HEK293T (cell line): Measurements from ENCODE around the gene GAGE1.
"Not testable (repeated sequence)": the region's sequence is repeated elsewhere in the genome, so short reads cannot be mapped to it uniquely, and the experiment has no call there.

Source experiments
- CTBP1 ChIP-seq: fragments of 450-650 bp; IDR thresholded peaks from 2 replicates; pipeline ENCODE4 v1.6.1; 2016; ENCODE audit warnings: borderline replicate concordance
- ELF4 ChIP-seq: fragments of 450-650 bp; IDR thresholded peaks from 2 replicates; pipeline ENCODE4 v1.6.1; 2017; ENCODE audit warnings: antibody characterized with exemption
- FOXA1 ChIP-seq: fragments of 450-650 bp; IDR thresholded peaks from 2 replicates; pipeline ENCODE4 v1.6.1; 2016; ENCODE audit warnings: mild to moderate bottlenecking
- FOXM1 ChIP-seq: fragments of 450-650 bp; IDR thresholded peaks from 2 replicates; pipeline ENCODE4 v1.6.1; 2017; ENCODE audit warnings: mild to moderate bottlenecking, borderline replicate concordance
- L3MBTL2 ChIP-seq: fragments of 450-650 bp; conservative IDR thresholded peaks from 2 replicates; pipeline ENCODE4 v1.6.1; 2016; ENCODE audit warnings: mild to moderate bottlenecking
- NFRKB ChIP-seq: fragments of 450-650 bp; IDR thresholded peaks from 2 replicates; pipeline ENCODE4 v1.6.1; 2016; ENCODE audit warnings: mild to moderate bottlenecking, moderate library complexity
- SP1 ChIP-seq: fragments of 450-650 bp; IDR thresholded peaks from 2 replicates; pipeline ENCODE4 v1.6.1; 2017
- SUZ12 ChIP-seq: fragments of 450-650 bp; IDR thresholded peaks from 2 replicates; pipeline ENCODE4 v1.6.1; 2016; ENCODE audit warnings: mild to moderate bottlenecking
- TARDBP ChIP-seq: fragments of 450-650 bp; IDR thresholded peaks from 2 replicates; pipeline ENCODE4 v1.6.1; 2016

DNA sequence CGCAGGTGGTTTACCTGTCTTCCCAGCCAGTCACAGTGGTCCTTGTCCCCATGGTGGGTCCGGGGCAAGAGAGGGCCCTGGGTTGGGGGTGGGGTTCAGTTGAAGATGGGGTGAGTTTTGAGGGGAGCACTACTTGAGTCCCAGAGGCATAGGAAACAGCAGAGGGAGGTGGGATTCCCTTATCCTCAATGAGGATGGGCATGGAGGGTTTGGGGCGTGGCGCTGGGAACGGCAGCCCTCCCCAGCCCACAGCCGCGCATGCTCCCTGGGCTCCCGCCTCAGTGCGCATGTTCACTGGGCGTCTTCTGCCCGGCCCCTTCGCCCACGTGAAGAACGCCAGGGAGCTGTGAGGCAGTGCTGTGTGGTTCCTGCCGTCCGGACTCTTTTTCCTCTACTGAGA, 38.3 kb upstream of the GAGE1 start, which contains the start of gene GAGE12F:
- not testable (repeated sequence) for TF ChIP-seq L3MBTL2, FOXA1, SUZ12, ELF4, TARDBP, NFRKB, FOXM1, CTBP1, SP1
